Panc1 (cell line): ENCODE measurements around the gene CD300LB.

ENCODE experiments used
- POLR2AphosphoS5 ChIP-seq: IDR thresholded peaks from 2 replicates; pipeline ENCODE4 v1.6.1; 2012; ENCODE audit warnings: mild to moderate bottlenecking, low read depth, low read length, moderate library complexity
- REST ChIP-seq, 2 experiments: IDR thresholded peaks; 2 replicates each; pipeline ENCODE4 v1.6.1; 2011 to 2012; ENCODE audit warnings: low read depth in 2 of 2, control low read depth in 1 of 2, low read length in 1 of 2, mild to moderate bottlenecking in 1 of 2, moderate library complexity in 1 of 2; ENCODE audit not compliant: insufficient read depth in 1 of 2
- TF ChIP-seq, protein P1 (sequence below): fragments of 450-650 bp; IDR thresholded peaks from 2 replicates; pipeline ENCODE4 v1.5.1; 2017; ENCODE audit warnings: mild to moderate bottlenecking

GRCh38 chr17:74565126-74565525 lies 33.9 kb upstream of the CD300LB start:
- TF ChIP-seq POLR2AphosphoS5 (no peak), REST (IDR thresholded peaks at IDR 0.05; ENCODE audit: insufficient read depth in 1 of 2, low read depth in 2 of 2, low read length in 1 of 2) (no peak)
- TF ChIP-seq, protein P1, sequence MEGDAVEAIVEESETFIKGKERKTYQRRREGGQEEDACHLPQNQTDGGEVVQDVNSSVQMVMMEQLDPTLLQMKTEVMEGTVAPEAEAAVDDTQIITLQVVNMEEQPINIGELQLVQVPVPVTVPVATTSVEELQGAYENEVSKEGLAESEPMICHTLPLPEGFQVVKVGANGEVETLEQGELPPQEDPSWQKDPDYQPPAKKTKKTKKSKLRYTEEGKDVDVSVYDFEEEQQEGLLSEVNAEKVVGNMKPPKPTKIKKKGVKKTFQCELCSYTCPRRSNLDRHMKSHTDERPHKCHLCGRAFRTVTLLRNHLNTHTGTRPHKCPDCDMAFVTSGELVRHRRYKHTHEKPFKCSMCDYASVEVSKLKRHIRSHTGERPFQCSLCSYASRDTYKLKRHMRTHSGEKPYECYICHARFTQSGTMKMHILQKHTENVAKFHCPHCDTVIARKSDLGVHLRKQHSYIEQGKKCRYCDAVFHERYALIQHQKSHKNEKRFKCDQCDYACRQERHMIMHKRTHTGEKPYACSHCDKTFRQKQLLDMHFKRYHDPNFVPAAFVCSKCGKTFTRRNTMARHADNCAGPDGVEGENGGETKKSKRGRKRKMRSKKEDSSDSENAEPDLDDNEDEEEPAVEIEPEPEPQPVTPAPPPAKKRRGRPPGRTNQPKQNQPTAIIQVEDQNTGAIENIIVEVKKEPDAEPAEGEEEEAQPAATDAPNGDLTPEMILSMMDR = no peak
